Esophagus muscularis mucosa (tissue), 4 donors: ENCODE data around the gene MYO16.

ENCODE experiments used
- EP300 ChIP-seq: sonication (generic); formaldehyde crosslinking; IDR thresholded peaks from one replicate; pipeline ENCODE4 v1.6.1; 2017; ENCODE audit warnings: antibody characterized with exemption
- POLR2A ChIP-seq: fragments of 450-650 bp; IDR thresholded peaks from one replicate; pipeline ENCODE4 v1.6.1; 2017; ENCODE audit warnings: antibody characterized with exemption, moderate library complexity, mild to moderate bottlenecking, low read depth
- POLR2AphosphoS5 ChIP-seq, 2 donors: sonication (generic); formaldehyde crosslinking; IDR thresholded peaks; one replicate each; pipeline ENCODE4 v1.6.1; 2017; ENCODE audit warnings: antibody characterized with exemption in 2 of 2
- TF ChIP-seq, protein P1 (sequence below), 3 experiments: fragments of 200-600 bp in 2 of 3; fragments of 450-650 bp in 1 of 3; sonication (generic) in 2 of 3; IDR thresholded peaks; one replicate each; pipeline ENCODE4 v1.5.1; 2017 to 2019; ENCODE audit warnings: antibody characterized with exemption in 3 of 3, mild to moderate bottlenecking in 2 of 3, moderate library complexity in 1 of 3

DNA sequence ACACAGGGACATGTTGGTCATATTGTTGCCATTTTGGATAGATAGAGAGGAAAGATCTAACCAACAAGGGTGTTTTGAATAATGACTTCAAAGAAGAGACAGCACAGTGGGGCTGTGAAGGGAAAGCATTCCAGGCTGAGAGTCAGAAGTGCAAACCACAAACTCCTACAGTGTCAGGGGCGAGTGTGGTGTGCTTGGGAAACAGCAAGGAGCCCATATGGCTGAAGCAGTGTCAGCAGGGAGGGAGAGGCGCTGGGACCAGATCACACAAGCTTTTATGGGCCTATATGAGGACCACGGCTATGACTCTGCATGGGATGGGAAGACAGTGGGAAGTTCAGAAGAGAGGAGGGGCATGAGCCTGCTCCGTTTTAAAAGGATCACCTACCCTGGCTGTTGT, 166.4 kb downstream of the MYO16 start:
- TF ChIP-seq, protein P1, sequence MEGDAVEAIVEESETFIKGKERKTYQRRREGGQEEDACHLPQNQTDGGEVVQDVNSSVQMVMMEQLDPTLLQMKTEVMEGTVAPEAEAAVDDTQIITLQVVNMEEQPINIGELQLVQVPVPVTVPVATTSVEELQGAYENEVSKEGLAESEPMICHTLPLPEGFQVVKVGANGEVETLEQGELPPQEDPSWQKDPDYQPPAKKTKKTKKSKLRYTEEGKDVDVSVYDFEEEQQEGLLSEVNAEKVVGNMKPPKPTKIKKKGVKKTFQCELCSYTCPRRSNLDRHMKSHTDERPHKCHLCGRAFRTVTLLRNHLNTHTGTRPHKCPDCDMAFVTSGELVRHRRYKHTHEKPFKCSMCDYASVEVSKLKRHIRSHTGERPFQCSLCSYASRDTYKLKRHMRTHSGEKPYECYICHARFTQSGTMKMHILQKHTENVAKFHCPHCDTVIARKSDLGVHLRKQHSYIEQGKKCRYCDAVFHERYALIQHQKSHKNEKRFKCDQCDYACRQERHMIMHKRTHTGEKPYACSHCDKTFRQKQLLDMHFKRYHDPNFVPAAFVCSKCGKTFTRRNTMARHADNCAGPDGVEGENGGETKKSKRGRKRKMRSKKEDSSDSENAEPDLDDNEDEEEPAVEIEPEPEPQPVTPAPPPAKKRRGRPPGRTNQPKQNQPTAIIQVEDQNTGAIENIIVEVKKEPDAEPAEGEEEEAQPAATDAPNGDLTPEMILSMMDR (IDR thresholded peaks at IDR 0.05): no peak
- TF ChIP-seq EP300 (no peak), POLR2A (no peak), POLR2AphosphoS5 (IDR thresholded peaks at IDR 0.05) (no peak)
